ENCODE results near the gene IGFN1. TPM values are rescaled to one million over a fixed set of nuclear protein-coding genes. Genes with fewer than 3 reads are reported as not detected.

Gene IGFN1
- total RNA-seq, 1 donor from 2014 or later = not detected

DNA sequence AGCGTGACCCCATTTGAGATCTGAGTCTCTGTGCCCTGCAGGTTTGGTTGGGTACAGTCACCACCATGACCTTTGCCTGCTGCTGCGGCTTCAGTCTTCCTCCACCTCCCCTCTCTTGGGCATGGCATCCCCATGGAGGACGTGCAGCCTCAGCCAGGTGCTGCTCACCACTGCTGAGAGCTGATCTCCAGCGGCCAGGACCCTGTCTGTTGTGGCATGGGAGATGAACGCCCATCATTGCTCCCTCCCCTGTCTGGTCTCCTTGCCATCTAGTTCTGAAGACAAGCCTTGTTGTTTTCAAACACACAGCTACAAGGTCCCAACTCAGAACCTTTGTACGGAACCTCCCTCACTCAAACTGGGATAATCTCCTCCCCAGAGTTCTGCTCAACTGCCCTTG lies 73.4 kb downstream of the IGFN1 start:
- no peaks in the 10 kb centered on the region for H3K9me3 Mint-ChIP-seq
- H3K4me3 Mint-ChIP-seq (ENCODE audit: low read depth) = no peak overlapping the region
- intact Hi-C loops (cut with micrococcal nuclease) = no loop called here
- no peak for DNase-seq (ENCODE audit: low spot score)
- no peaks in the 10 kb centered on the region for H3K4me1 Mint-ChIP-seq (ENCODE audit: low read depth)
- peaks cover 23% of the 10 kb centered on the region for H3K27me3 Mint-ChIP-seq (ENCODE audit: low read depth)
- H3K27ac Mint-ChIP-seq = no peak overlapping the region
- H3K36me3 Mint-ChIP-seq (ENCODE audit: low read depth) = no peaks in the 10 kb centered on the region

DNA sequence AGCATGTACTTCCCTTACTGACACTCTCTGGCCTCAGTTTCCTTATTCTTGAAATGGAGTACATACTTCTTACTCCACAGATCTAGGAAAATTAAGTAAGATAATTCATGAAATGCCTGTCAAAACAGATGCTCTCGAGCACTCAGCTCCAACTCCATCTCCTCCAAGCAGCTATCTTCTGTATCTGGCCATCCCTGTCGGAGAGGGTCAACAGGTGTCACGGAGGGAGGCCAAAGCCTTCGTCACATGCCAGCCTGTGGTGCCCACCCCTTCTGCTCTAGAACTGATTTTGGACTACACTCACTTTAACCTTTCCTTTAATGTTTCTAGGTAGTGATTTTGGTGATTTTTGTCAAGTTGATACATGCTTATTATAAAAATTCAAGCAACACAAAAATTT lies 73.9 kb downstream of the IGFN1 start:
- Mint-ChIP-seq H3K4me3 (ENCODE audit: low read depth) (no peak overlapping the region), H3K27ac (no peak overlapping the region), H3K4me1 (ENCODE audit: low read depth) (no peaks in the 10 kb centered on the region), H3K36me3 (ENCODE audit: low read depth) (no peaks in the 10 kb centered on the region), H3K9me3 (no peaks in the 10 kb centered on the region), H3K27me3 (ENCODE audit: low read depth) (peaks cover 24% of the 10 kb centered on the region)
- DNase-seq (ENCODE audit: low spot score) = no peak
- intact Hi-C loops (cut with micrococcal nuclease) = no loop called here

DNA sequence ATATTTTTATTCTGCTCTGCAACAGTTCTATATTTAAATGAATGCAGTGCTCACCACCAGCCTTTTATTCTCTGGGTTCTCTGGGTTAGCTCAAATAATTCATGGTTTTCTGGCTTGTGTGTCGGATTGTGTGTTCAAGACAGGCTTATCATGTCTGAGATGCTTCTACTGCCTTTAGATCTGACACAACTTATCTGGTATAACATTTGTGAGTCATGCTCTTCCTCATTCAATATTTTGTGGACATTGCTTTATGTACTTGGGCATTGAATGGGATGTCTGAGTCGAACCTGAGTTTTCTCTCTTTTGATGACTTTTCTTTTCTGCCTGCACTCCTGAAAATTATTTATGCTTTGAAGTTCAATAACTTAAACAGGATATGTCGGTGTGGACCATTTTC lies 75.1 kb downstream of the IGFN1 start:
- no peaks in the 10 kb centered on the region for H3K4me1 Mint-ChIP-seq (ENCODE audit: low read depth)
- H3K4me3 Mint-ChIP-seq (ENCODE audit: low read depth) = no peak overlapping the region
- H3K27ac Mint-ChIP-seq = no peak overlapping the region
- peaks cover 20% of the 10 kb centered on the region for H3K27me3 Mint-ChIP-seq (ENCODE audit: low read depth)
- intact Hi-C loops (cut with micrococcal nuclease) = no loop called here
- no peaks in the 10 kb centered on the region for H3K9me3 Mint-ChIP-seq
- H3K36me3 Mint-ChIP-seq (ENCODE audit: low read depth) = no peaks in the 10 kb centered on the region
- no peak for DNase-seq (ENCODE audit: low spot score)

GRCh38 chr1:201266276-201266675 lies 75.7 kb downstream of the IGFN1 start:
- H3K27ac Mint-ChIP-seq = no peak overlapping the region
- no peak overlapping the region for H3K4me3 Mint-ChIP-seq (ENCODE audit: low read depth)
- no peaks in the 10 kb centered on the region for H3K4me1 Mint-ChIP-seq (ENCODE audit: low read depth)
- H3K36me3 Mint-ChIP-seq (ENCODE audit: low read depth) = no peaks in the 10 kb centered on the region
- no peaks in the 10 kb centered on the region for H3K9me3 Mint-ChIP-seq
- intact Hi-C loops (cut with micrococcal nuclease) = no loop called here
- H3K27me3 Mint-ChIP-seq (ENCODE audit: low read depth) = peaks cover 19% of the 10 kb centered on the region
- no peak for DNase-seq (ENCODE audit: low spot score)

GRCh38 chr1:201266774-201267173 lies 76.2 kb downstream of the IGFN1 start:
- H3K9me3 Mint-ChIP-seq = no peaks in the 10 kb centered on the region
- intact Hi-C loops (cut with micrococcal nuclease) = no loop called here
- no peak overlapping the region for H3K27ac Mint-ChIP-seq
- H3K4me1 Mint-ChIP-seq (ENCODE audit: low read depth) = no peaks in the 10 kb centered on the region
- no peaks in the 10 kb centered on the region for H3K36me3 Mint-ChIP-seq (ENCODE audit: low read depth)
- peaks cover 19% of the 10 kb centered on the region for H3K27me3 Mint-ChIP-seq (ENCODE audit: low read depth)
- no peak for DNase-seq (ENCODE audit: low spot score)
- H3K4me3 Mint-ChIP-seq (ENCODE audit: low read depth) = no peak overlapping the region

GRCh38 chr1:201267481-201268229 lies 77.0 kb downstream of the IGFN1 start:
- H3K36me3 Mint-ChIP-seq (ENCODE audit: low read depth) = no peaks in the 10 kb centered on the region
- H3K9me3 Mint-ChIP-seq = no peaks in the 10 kb centered on the region
- intact Hi-C loops (cut with micrococcal nuclease) = no loop called here
- H3K4me1 Mint-ChIP-seq (ENCODE audit: low read depth) = no peaks in the 10 kb centered on the region
- H3K27me3 Mint-ChIP-seq (ENCODE audit: low read depth) = peaks cover 19% of the 10 kb centered on the region
- no peak for DNase-seq (ENCODE audit: low spot score)
- no peak overlapping the region for H3K27ac Mint-ChIP-seq
- H3K4me3 Mint-ChIP-seq (ENCODE audit: low read depth) = no peak overlapping the region

DNA sequence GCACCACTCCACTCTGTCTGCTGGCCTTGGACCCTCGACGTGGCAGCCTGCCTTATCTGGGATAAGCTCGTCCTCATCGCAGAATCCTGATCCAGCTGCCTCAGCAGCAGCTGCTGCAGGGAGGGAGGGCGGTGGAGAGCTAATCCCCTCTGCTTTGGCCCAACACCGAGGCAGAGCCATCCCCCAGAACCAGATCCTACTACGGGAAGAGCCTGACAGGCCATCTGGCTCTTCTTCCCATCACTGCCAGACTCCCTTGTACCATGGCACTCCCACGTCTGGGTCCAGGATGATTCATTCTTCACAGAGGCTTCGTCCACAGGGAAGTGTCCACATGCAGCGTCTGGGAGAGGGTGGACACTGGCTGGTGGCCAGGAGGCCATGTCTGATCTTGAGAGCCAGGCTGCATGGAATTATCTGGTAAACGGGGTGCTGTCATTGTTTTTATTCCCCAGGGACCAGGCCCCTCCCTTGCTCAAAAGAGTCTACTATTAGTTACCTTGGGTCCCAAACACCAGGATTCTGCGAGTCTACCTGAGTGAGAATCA lies 78.1 kb downstream of the IGFN1 start:
- Mint-ChIP-seq H3K36me3 (ENCODE audit: low read depth) (no peaks in the 10 kb centered on the region), H3K27ac (no peak overlapping the region), H3K27me3 (ENCODE audit: low read depth) (peaks cover 19% of the 10 kb centered on the region), H3K9me3 (no peaks in the 10 kb centered on the region), H3K4me3 (ENCODE audit: low read depth) (no peak overlapping the region), H3K4me1 (ENCODE audit: low read depth) (no peaks in the 10 kb centered on the region)
- DNase-seq (ENCODE audit: low spot score) = no peak
- intact Hi-C loops (cut with micrococcal nuclease) = no loop called here

DNA sequence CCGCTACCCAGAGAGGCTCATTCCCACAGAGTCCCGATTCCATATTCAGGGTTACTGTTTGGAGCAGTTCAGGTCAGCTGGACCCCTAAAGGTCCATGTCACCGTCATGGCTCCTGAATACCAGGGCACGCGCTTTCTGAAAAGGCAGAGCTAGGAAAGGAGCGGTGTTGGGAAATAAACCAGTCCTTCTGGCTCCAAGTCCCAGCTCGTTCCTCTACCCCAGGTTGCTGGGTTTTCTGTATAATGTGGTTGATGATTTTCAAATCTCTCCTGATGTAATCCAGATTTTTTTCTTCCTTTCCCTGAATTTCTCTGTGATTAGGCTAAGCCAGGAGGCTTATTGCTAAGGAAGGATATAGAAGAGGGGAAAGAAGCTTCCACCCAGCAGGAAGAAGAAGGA lies 78.7 kb downstream of the IGFN1 start:
- Mint-ChIP-seq H3K27me3 (ENCODE audit: low read depth) (peaks cover 19% of the 10 kb centered on the region), H3K27ac (no peak overlapping the region), H3K4me1 (ENCODE audit: low read depth) (no peaks in the 10 kb centered on the region), H3K4me3 (ENCODE audit: low read depth) (no peak overlapping the region), H3K9me3 (no peaks in the 10 kb centered on the region), H3K36me3 (ENCODE audit: low read depth) (no peaks in the 10 kb centered on the region)
- DNase-seq (ENCODE audit: low spot score) = no peak
- intact Hi-C loops (cut with micrococcal nuclease) = no loop called here

- no peaks in the 10 kb centered on the region for H3K36me3 Mint-ChIP-seq (ENCODE audit: low read depth)
- peaks cover 19% of the 10 kb centered on the region for H3K27me3 Mint-ChIP-seq (ENCODE audit: low read depth)
- H3K4me3 Mint-ChIP-seq (ENCODE audit: low read depth) = no peak overlapping the region
- no peaks in the 10 kb centered on the region for H3K4me1 Mint-ChIP-seq (ENCODE audit: low read depth)
- no peak for DNase-seq (ENCODE audit: low spot score)
- intact Hi-C loops (cut with micrococcal nuclease) = no loop called here
- no peak overlapping the region for H3K27ac Mint-ChIP-seq
- no peaks in the 10 kb centered on the region for H3K9me3 Mint-ChIP-seq
These were observed 79.3 kb downstream of the IGFN1 start for GRCh38 chr1:201269900-201270410.

DNA sequence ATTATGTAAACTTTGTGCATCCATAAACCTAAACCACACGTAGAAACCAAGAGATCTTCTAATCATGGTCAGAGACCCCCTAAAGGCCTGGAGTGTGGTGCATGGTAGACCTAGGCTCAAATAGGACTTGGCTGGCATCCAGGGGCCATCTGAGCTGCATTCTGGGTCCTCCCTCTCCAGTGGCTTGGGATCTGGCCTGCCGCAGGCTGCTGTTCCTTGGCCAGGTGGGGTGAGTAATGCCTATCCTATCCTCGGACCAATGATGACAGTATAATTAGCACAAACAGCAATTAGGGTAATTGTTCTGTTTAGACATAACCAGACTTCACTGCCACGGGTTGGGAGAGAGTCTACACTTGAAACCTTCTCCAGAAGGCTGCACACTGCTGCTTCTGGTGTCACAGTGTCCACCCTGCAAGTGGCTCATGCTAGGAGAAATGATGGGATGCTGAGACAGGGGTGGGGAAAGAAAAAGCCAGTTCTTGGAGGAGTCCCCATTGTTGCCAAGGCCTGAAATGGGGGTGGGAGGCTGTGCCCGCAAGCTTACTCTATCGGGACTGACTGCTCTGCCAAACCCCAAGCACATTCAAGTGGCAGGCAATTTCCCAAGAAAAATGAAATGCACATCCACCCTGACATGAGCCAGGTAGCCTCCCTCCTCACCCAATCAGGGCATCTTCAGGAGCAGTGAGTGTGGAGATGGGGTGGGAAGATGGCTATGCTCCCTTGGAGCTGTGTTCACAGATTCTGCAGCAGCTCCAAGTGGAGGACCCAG lies 80.2 kb downstream of the IGFN1 start:
- DNase-seq (ENCODE audit: low spot score) = no peak
- no peaks in the 10 kb centered on the region for H3K9me3 Mint-ChIP-seq
- peaks cover 19% of the 10 kb centered on the region for H3K27me3 Mint-ChIP-seq (ENCODE audit: low read depth)
- no peaks in the 10 kb centered on the region for H3K4me1 Mint-ChIP-seq (ENCODE audit: low read depth)
- H3K4me3 Mint-ChIP-seq (ENCODE audit: low read depth) = no peak overlapping the region
- no peaks in the 10 kb centered on the region for H3K36me3 Mint-ChIP-seq (ENCODE audit: low read depth)
- no peak overlapping the region for H3K27ac Mint-ChIP-seq
- intact Hi-C loops (cut with micrococcal nuclease) = no loop called here

GRCh38 chr1:201272799-201273198 lies 82.2 kb downstream of the IGFN1 start:
- Mint-ChIP-seq H3K4me3 (ENCODE audit: low read depth) (no peak overlapping the region), H3K27ac (no peak overlapping the region), H3K27me3 (ENCODE audit: low read depth) (peaks cover 9% of the 10 kb centered on the region)

DNA sequence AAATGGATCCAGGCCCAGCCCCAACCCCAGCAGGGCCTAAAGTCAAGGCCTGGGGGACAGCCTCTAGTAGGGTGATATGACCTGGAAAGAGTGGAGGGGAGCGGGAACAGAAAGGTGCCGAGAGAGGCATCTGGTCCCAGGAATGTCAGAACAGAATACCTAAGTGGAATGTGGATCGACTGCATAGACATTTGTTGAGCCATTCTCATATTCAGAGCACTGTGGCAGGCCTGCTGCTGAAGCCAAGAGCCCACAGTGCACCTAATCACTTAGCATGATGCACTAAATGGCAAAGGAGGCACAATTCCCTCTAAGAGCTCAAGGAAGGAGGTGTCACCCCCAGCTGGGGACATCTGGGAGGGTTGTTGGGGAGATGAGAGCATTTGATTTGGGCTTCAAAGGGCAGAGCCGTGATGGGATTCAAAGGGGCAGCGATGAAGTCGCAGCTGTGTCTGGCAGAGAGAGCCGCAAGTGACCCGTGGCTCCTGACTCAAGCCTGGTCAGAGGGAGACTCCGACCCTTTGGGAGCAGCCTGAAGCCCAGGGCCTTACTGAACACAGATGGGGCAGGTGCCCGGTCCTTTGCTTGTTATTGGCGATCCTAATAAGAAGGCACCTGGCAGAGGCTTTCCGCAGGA lies 84.1 kb downstream of the IGFN1 start:
- Mint-ChIP-seq H3K9me3 (no peaks in the 10 kb centered on the region), H3K27ac (no peak overlapping the region), H3K4me3 (ENCODE audit: low read depth) (no peak overlapping the region), H3K4me1 (ENCODE audit: low read depth) (no peaks in the 10 kb centered on the region), H3K27me3 (ENCODE audit: low read depth) (peaks cover 9% of the 10 kb centered on the region), H3K36me3 (ENCODE audit: low read depth) (no peaks in the 10 kb centered on the region)
- no peak for DNase-seq (ENCODE audit: low spot score)
- intact Hi-C loops (cut with micrococcal nuclease) = no loop called here

More at GRCh38 chr1:201272799-201273198, 82.2 kb downstream of the IGFN1 start:
- Mint-ChIP-seq H3K36me3 (ENCODE audit: low read depth) (no peaks in the 10 kb centered on the region), H3K4me1 (ENCODE audit: low read depth) (no peaks in the 10 kb centered on the region), H3K9me3 (no peaks in the 10 kb centered on the region)
- no peak for DNase-seq (ENCODE audit: low spot score)
- intact Hi-C loops (cut with micrococcal nuclease) = no loop called here

All from activated T-helper 2 cell treated with anti-CD3 and anti-CD28 coated beads, Interferon-gamma antibody, Interleukin-2, Interleukin-4, amounts not matched to agents 10 μg/mL and 5 μg/mL and 100 μg/mL, durations not matched to agents 14 hours and 24 hours and 36 hours (primary cell).